H1 (cell line): ENCODE data around the gene EEPD1. TPM values are rescaled to one million over a fixed set of nuclear protein-coding genes. Genes with fewer than 3 reads are reported as not detected.

Experiments
- polyA plus RNA-seq, 7 experiments: library from polyadenylated mRNA; depleted of rRNA in 3 of 7; stranded (reverse) in 5 of 7; unstranded in 2 of 7; fragments of >200 nt in 5 of 7; fragments of 200-250 nt in 2 of 7; gene quantifications; 1 replicate in 5 of 7; 2 replicates in 1 of 7; 4 replicates in 1 of 7; pipeline versions ENCODE4 v1.2.1 to v1.2.3, GENCODE V29; 2011 to 2013; ENCODE audit warnings: missing spikeins in 2 of 7, mixed read lengths in 2 of 7
- total RNA-seq: library from RNA; stranded (reverse); fragmentation: NEBNext Ultra II Directional; extraction: Animal tissue kit (Norgen Biotek cat#: 25700); gene quantifications from 2 replicates; pipeline ENCODE4 v1.2.1, GENCODE V29; 2021
- TF ChIP-seq, protein P1 (sequence below), 3 experiments: IDR thresholded peaks; 1 replicate in 2 of 3; 2 replicates in 1 of 3; pipeline versions ENCODE4 v1.5.1 to v1.6.1; 2011; ENCODE audit warnings: low read length in 3 of 3, mild to moderate bottlenecking in 3 of 3, inconsistent platforms in 2 of 3, low read depth in 1 of 3, moderate library complexity in 1 of 3; ENCODE audit not compliant: insufficient read depth in 1 of 3; ENCODE audit errors: control extremely low read depth in 1 of 3

EEPD1 gene
- total and polyA plus RNA-seq, 2 of the 8 experiments (the other 6 are each of a cell fraction or from before 2014, with no cell fraction given): 3.1 to 7.8 TPM

DNA sequence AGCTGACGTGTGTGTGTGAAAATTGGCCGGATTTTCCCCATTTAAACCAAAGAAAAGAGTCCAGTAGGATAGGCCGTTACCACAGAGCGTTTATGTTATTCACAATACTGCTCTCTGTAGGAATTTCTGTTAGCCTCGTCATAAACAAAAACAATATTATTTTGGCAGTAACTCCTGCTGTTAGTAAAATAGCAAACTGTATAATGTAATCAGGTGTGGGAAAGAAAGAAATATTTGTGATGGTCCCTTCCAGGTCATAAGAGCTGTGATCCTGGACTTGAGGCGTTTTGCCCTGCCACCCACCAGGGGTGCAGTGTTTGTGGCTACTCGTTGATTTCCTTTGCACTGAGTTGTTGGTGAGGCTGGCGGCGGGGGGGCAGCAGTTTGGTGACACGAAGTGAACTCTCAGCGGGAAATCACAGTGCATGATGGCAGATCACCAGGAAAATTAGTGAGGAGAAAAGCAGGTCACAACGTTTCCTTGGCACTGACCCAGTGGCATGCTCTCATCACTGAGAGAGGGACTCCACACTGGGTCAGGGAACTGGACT lies 2.8 kb downstream of the EEPD1 start (continued):
- TF ChIP-seq, protein P1, sequence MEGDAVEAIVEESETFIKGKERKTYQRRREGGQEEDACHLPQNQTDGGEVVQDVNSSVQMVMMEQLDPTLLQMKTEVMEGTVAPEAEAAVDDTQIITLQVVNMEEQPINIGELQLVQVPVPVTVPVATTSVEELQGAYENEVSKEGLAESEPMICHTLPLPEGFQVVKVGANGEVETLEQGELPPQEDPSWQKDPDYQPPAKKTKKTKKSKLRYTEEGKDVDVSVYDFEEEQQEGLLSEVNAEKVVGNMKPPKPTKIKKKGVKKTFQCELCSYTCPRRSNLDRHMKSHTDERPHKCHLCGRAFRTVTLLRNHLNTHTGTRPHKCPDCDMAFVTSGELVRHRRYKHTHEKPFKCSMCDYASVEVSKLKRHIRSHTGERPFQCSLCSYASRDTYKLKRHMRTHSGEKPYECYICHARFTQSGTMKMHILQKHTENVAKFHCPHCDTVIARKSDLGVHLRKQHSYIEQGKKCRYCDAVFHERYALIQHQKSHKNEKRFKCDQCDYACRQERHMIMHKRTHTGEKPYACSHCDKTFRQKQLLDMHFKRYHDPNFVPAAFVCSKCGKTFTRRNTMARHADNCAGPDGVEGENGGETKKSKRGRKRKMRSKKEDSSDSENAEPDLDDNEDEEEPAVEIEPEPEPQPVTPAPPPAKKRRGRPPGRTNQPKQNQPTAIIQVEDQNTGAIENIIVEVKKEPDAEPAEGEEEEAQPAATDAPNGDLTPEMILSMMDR (IDR thresholded peaks at IDR 0.05; ENCODE audit: control extremely low read depth in 1 of 3, insufficient read depth in 1 of 3, low read depth in 1 of 3, low read length in 3 of 3): peak in 1 of 3 experiments; percentile 1; a peak in 1 of 4 replicates
- TF ChIP-seq, all 59 proteins: peak for 2
